DMS79 (cell line): Measurements from ENCODE around the gene CBX3.
"Not testable (repeated sequence)": the region's sequence is repeated elsewhere in the genome, so short reads cannot be mapped to it uniquely, and the experiment has no call there.

Source experiments
- DNase-seq: peaks from one replicate; lab custom pipeline; 2025; lab: John Stamatoyannopoulos, UW

Gene CBX3

DNA sequence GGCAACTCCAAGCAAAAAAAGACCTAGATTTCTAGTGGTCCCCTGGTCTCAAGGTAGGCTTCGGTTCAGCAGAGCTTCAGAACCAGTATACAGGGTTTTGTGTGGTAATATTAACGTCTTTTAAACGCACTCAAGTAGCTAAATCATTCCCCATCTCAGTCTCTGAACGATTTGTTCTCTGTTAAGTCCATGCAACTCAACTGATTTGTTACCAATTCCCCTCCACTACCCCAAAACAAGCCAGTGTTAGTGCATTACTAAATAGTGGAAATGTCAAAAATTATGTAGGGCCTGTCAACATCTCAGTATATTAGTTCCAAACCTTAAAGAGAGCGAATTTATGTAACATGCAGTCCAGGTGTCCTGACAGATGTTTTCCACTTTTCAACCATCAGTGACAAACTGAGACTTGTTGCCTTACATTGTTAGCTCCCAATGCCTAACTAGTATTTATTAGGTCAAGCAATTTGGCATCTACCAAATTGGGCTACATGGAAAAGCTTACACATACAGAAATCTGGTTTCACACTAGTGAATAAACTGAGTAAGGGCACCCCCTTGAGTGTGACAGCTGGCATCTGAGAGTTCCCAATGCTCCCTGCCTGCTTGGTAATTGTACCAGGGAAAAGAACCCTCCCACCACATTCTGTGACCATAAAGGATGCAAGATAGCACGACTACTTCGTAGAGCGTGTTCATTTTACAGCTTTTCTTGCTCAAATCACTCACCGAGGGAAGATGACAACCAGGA, 13.2 kb upstream of the CBX3 start:
- DNase-seq = no peak

DNA sequence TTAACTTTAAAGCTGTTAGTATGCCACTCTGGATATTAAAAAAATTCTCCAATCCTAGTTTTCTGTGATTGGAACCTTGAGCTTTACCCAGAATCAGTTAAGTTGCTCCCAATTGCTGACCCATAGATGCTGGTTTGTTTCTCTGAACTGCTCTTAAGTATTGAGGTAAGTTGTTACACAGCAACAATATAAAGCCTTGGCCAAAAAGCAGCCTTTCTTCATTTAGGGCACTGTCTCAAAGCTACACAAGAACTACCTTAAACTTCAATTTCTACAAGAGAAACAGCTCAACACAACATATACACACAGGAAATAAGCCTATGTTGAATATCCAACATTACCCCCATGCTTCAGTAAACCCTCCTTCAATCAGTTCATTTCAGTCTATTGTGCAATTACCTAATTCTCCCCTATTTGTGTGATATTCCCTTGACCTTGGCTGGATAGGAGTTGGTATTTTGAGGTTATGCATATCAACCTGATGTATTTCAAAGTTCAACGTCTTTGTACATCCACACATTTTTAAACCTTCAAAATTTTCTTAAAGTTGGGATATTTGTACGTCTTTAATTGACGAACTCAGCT, 12.5 kb upstream of the CBX3 start:
- DNase-seq = no peak

DNA sequence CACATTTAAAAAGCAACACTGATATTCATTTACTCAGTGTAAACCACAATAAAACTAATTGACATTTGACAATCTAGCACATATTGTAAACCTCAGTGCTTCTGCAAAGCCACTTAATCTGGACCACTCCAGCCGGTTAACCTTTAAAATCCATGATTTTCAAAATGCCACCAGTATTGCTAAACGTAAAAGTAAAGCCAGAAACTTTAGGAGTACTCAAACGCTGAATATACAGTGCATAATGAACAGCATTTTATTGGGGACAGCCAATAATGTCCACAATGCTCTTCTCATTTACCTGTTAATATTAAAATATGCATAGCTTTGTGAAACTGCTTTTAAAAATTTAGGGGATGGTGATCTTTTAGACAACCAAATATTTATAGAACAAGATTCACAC, 11.8 kb upstream of the CBX3 start:
- no peak for DNase-seq

DNA sequence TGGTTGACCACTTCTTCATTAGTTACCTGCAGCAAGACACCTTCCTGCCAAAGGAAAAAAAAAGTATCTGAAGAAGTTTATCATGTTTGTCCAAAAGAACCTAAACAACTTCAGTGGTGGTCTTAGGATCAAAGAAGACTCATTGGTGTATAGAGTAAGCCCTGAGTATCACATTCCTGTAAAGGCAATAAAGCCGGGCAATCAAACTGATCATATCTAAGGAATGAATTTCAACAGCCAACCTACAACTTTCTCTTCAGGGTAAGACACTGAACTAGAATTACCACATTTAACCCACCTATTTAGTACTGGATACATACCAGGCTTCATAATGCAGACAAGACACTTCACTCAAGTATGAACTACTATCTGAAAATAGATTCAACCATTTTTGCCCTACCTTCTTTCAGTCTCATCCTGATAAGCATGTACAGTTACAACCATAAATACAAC, 11.1 kb upstream of the CBX3 start:
- no peak for DNase-seq

DNA sequence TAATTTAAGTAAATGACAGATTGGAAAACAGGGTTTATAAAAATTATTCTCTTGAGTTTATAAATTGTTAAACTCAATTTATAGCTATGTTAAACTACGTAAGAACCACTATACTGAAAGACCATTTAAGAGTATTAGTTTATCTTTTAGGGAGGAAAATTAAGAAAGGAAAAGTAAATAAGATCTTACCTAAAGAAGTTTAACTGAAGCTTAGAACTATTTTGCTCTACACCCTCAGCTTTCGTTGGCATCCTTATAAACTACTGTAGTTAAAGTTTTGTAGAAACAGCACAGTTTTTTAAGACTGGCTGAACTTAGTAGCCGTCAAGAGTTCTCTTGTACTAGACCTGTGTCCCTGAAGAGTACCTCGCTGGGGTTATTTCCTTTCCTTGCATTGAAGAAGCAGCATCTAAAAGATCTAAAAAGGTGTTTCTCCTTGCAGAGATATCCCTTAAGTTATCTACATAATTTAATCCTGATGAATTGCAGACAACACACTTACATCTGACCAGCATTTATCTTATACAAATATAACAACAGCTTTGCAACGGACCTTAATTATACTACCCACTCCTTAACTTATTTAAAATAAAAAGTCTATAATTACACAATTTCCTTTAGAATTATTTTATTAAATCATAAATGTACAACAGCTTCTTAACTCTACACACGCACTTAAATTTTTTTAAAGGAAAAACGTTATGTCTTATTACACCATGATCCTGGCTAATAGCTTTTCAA, 10.1 kb upstream of the CBX3 start:
- DNase-seq = no peak

DNA sequence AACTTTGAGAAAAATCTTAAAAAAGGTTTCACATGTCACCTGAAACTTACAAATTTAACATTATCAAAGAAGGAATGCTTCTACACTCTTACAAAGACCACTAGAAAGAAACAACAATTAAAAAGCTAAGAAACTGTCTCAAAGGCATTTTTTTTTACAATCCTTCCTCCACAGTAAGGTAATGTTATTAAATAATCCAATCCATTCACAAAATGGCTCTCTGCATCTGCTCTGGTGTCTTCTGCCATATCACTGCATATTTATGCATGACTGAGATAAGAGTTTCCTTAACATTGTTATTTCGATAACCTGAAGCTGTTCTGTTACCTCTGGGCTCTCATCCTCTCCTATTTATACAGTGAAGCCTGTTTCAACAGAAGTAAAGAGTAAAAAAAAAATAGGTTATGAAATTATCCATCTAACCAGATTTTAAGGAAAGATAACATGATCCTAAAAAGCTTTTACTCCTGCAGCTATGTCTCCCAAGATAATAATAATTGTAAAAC, 9.5 kb upstream of the CBX3 start:
- no peak for DNase-seq

DNA sequence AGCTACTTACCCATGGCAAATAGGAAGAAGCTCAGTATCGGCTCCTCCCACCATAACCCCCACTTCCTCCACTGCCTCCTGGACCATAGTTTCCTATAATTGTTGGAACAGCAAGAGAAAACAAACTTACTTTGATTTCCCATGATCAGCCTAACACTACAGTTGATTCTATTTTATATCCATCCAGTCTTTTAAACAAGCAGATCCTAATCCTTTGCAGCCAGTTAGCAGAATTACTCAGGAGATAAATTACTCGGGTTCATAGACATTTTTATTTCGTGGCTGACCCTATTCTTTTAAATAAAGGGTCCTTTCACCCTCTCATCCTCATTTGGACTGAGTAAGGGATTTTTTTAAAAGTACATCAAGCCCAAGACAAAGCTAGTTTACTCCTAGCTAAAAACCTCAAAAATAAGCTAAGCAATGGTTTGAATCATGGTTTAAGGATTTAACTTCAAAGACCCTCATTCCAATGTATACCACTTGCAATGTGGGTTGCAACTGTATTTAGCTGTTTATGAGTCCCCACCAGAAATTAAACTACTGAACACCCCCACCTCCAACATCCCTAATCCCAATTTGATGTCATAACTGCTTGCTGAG, 9.0 kb upstream of the CBX3 start:
- DNase-seq = no peak

DNA sequence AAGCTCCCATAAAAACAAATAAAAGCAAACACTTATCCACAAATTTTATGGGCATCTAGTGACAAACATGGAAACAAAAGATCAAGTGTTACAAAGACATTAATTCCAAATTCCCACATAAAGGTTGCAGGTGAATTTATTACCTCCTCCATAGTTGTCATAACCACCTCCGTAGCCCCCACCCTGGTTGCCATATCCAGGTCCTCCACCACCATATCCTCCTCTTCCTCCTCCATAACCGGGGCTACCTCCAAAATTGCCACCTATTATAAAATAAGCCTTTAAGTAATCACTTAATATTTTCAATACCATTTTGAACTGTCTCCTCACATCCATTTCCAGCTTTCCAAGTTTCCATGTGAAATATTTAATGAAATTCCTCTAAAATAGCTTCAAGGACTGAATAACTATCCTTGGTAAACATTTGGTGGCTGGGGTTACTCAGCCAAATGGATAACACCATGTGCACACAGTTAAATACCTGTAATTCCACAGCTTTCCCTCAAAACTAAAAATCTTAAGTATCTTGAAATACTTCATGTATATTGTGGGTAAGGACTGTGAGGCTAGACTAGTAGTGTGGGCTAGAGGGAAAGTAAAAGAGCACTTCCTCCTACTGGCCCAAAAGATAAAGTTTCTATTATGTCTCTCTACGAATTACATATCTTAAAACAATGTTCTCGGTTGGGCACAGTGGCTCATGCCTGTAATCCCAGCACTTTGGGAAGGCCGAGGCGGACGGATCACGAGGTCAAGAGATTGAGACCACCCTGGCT, 7.9 kb upstream of the CBX3 start:
- DNase-seq = no peak

DNA sequence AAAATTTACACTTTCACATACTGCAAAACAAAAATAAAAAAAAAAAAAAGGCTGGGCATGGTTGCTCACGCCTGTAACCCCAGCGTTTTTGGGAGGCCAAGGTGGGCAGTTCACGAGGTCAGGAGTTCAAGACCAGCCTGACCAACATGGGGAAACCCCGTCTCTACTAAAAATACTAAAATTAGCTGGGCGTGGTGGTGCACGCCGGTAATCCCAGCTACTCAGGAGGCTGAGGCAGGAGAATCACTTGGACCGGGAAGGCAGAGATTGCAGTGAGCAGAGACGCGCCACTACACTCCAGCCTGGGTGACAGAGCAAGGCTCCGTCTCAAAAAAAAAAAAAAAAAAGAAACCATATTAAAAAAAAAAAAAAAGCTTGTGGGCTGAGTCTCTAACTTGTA, 6.8 kb upstream of the CBX3 start:
- not testable (repeated sequence) for DNase-seq

DNA sequence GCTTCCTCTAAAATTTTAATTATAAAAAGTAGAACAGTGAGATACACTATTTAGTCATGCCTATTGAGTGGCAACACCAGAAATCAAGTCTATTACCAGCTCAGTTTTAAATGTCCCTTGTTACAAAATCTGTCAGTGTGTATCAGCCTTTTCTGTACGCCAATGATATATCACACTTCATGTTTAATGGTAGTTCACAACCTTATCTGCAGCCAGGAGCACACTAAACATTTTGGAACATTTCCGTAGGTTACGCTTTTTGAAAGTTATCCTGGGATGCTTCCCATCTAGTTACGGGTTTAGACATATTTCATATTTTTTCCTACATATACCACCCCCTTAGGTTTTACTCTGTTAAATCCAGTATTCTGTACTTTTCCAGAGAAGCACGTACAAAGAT, 6.4 kb upstream of the CBX3 start:
- DNase-seq = no peak

DNA sequence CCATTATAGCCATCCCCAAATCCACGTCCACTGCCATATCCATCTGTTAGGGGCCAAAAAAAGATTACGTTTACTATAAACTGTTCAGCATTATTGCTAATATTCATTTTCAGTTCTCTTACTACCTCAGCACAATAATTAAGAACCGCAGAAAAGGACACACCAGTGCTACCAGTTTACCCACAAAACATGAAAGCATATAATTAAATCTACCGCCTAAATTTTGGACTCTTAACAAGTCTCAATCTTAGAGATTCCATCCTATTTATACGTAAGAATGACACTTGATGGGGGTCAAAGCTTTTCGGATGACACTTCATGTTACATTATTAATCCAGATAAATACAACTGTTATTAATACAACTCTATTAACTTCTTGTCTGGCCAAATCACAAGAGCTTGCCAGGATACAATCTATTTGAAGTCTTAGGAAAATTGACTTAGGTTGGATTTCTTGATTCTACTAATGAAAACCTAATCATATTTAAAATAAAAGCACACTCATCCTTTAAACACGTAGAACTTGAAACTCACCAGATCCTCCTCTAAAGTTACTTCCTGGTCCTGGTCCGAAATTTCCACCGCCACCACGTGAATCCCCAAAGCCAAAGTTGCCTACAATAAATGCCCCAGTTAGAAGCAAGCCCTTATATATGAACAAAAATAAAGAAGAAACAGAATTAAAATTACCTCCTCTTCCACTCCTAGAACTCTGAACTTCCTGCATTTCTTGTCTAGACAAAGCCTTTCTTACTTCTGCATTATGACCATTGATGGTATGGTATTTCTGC, 5.5 kb upstream of the CBX3 start:
- DNase-seq = no peak

DNA sequence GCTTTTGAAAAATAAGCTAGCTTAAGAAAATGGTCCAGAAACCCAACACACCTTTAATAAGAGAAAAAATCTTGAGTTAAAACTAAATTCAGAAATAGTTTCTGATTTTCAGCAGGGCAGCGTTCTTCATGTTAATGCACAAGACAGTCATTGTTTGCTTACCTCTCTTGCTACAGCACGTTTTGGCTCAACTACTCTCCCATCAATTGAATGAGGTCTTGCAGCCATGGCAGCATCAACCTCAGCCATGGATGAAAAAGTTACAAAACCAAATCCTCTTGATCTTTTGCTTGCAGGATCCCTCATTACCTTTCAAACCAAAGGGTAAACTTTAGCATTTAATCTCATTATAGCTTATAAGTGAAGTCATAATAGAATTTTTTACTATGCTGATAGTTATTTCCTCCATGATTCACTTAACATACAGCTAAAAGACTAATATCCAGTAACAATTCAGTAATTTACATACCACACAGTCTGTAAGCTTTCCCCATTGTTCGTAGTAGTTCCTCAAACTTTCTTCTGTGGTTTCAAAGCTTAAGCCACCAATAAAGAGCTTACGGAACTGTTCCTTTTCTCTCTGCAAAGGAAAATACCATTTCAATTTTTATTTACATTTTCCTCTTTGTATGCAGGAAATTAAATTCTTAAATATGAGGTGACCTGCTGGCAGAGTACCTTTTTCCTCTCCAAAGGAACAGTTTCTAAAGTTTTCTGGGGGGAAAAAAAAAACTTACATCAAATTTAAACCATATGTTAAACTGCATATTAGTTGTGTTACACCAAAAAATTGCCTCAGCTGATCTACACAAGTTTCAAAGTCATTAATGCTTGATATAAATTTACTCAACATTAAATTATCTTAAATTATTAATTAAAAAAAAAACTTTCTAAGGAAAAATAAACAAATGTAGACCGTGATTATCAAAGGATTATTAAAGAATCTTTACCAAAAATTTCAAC, 4.1 kb upstream of the CBX3 start:
- DNase-seq = no peak

DNA sequence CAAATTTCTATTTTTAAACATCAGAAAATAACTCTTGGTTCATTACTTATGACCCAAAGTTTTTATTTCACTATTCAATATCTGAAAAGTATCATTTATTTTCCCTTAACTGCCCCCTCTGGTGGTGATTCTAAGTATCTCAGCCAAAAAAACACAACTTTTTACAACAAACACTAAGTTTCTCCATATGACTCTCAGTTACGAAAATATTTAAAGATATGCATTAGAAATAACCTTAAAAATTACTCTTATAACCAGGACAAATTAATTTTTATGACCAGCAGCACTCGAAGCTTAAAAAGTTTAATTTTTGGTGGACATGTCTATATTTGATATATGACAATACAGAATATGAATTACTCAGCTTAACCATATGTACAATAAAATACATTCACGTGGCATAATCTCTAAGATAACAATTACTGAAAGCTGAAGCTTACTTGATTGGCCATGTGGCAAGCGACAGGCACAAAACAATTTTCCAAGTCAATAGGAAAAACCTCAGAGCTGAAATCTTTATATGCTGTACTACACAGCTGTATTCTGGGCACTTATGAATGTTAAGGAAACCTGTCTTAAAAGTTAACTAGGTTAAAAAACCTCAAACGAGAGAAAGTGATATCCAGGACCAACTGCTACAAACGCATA, 3.3 kb upstream of the CBX3 start:
- DNase-seq = no peak

DNA sequence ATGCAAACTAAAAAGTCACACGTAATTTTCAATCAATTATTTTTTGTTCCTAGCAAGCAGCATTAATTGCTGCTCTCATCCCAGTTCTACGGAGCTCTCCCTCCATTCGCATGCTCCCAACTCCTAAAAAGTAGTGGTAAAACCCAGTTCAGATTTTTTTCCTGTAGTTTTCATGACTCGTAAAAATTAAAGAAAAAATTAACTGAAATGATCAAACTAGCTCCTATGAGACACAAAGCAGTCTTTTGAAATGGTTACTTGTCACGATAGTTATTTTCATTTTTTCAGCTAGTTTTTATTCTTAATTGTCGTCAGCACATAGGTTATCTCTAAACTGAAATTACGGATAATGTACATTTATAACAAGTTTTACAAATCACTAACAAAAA, 2.8 kb upstream of the CBX3 start:
- no peak for DNase-seq

DNA sequence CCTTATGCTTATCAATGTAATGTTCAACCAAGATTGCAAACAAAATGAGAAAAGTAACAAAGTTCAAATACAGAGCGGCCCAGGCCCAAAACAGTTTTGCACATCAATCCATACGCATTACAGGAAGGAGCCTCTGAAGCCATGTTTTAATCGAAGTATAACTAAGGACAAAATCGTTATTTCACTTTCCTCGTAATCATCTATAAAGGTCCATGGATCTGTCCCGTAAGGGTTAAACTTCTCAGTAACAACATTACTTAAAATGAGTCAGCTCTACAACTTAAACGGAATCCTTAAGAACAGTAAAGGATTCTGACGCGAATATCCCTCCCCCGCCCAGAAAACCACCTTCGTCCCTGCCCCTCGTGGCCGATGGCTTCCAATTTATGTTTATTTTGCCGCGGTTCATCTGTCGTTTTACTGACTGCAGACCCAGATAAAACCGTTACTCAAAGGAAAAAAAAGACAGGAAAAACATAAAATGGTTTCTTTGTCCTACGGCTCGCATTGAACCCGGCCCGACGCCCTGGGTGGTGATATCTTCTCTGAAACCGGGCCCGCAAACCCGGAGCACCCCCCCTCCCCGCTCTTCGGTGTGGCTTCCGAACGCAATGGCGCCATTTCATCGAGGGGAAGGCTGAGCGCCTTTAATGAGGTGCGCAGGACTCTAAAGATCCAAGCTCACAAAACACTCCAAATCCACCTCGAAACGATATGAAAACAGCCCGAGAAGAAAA, 2.1 kb upstream of the CBX3 start:
- DNase-seq = peak; percentile 54

DNA sequence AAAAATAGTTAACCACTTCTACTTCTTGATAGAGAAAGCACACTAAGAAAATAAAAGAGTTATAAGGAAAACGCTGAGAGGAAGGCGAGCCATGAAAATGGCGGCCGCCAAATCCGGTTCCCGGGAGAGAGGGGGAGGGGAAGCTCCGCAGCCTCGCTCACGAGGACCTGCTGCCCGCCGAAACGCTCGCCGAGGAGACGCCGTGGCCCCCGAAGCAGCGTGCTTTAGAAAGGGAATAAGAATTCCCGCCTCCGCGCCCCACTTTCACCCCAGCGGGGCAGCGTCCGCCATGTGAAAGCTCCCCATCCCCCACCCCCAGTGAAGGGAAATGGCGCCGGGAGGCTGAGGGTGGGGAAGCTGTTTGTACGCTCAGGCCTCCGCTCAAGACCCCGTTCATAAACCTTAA, 1.5 kb upstream of the CBX3 start:
- DNase-seq = peak; percentile 54

DNA sequence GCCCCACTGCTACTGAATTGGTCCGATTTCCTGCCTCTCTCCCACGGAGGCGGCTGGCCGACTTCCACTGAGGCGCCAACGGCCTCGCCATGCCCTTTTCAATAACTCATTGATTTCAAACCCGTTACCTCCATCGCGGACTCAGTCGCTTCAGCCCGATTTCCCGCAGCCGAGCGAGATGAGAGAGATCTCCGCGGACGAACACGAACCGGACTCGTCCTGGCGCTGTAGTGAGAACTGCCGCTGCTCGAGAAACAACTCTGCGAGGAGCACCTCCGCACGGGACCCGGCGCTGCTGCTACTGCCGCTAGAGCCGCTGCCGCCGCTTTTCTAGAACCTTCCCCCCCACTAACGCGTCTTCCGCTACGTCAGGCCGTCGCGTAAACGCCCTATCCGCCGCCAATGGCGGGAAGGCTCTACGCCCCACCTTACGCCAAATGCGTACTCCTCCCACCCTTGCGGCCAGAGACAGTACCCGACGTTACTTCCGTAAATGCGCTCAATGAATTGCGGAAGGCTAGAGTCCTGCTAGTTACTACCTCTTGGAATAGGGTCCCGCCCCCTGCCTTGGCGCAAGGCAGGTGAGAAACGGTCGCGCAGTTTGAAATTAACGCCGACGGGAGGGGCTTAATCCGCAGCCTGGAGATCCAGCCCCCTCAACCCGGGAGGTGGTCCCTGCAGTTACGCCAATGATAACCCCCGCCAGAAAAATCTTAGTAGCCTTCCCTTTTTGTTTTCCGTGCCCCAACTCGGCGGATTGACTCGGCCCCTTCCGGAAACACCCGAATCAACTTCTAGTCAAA, 900 bp upstream of the CBX3 start, which contains the start of gene HNRNPA2B1:
Gene HNRNPA2B1 (minus strand): TSS at position 303 of the 803 bp plus-strand sequence. CDS start 169 bp downstream, at position 134.
- peak; percentile 91 for DNase-seq
